ENCODE data around the gene DLG2.

DNA sequence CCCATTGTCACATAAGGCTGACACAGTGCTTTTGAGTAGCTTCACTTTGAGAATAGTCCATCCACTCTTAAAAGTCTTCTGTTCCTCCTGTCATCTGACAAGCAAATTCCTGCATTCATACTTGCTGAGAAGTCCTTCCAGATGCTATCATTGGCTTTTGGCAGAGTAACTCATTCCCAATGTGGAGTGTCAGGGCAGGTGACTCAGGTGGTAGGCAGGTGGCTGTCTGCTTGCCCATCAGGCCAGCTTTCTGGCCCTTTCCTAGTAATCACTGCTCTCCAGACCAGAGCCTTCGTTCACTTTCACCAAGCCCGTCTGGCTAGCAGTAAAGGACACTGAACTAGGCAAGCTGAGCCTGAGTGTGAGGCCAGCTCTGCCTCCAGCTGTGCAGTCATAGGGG lies 2178.5 kb downstream of the DLG2 start:
- TF ChIP-seq, protein P1, sequence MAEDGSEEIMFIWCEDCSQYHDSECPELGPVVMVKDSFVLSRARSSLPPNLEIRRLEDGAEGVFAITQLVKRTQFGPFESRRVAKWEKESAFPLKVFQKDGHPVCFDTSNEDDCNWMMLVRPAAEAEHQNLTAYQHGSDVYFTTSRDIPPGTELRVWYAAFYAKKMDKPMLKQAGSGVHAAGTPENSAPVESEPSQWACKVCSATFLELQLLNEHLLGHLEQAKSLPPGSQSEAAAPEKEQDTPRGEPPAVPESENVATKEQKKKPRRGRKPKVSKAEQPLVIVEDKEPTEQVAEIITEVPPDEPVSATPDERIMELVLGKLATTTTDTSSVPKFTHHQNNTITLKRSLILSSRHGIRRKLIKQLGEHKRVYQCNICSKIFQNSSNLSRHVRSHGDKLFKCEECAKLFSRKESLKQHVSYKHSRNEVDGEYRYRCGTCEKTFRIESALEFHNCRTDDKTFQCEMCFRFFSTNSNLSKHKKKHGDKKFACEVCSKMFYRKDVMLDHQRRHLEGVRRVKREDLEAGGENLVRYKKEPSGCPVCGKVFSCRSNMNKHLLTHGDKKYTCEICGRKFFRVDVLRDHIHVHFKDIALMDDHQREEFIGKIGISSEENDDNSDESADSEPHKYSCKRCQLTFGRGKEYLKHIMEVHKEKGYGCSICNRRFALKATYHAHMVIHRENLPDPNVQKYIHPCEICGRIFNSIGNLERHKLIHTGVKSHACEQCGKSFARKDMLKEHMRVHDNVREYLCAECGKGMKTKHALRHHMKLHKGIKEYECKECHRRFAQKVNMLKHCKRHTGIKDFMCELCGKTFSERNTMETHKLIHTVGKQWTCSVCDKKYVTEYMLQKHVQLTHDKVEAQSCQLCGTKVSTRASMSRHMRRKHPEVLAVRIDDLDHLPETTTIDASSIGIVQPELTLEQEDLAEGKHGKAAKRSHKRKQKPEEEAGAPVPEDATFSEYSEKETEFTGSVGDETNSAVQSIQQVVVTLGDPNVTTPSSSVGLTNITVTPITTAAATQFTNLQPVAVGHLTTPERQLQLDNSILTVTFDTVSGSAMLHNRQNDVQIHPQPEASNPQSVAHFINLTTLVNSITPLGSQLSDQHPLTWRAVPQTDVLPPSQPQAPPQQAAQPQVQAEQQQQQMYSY (CRISPR knock-in tag; IDR thresholded peaks at IDR 0.05) = no peak
- TF ChIP-seq, protein P2, sequence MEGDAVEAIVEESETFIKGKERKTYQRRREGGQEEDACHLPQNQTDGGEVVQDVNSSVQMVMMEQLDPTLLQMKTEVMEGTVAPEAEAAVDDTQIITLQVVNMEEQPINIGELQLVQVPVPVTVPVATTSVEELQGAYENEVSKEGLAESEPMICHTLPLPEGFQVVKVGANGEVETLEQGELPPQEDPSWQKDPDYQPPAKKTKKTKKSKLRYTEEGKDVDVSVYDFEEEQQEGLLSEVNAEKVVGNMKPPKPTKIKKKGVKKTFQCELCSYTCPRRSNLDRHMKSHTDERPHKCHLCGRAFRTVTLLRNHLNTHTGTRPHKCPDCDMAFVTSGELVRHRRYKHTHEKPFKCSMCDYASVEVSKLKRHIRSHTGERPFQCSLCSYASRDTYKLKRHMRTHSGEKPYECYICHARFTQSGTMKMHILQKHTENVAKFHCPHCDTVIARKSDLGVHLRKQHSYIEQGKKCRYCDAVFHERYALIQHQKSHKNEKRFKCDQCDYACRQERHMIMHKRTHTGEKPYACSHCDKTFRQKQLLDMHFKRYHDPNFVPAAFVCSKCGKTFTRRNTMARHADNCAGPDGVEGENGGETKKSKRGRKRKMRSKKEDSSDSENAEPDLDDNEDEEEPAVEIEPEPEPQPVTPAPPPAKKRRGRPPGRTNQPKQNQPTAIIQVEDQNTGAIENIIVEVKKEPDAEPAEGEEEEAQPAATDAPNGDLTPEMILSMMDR (IDR thresholded peaks at IDR 0.05) = no peak
- no peak for TF ChIP-seq SP1 (CRISPR knock-in tag; conservative IDR thresholded peaks at IDR 0.05)
- no peak for TF ChIP-seq JUN (CRISPR knock-in tag; IDR thresholded peaks at IDR 0.05)
- no peak for TF ChIP-seq NR1H2 (CRISPR knock-in tag; IDR thresholded peaks at IDR 0.05)
- TF ChIP-seq, protein P3, sequence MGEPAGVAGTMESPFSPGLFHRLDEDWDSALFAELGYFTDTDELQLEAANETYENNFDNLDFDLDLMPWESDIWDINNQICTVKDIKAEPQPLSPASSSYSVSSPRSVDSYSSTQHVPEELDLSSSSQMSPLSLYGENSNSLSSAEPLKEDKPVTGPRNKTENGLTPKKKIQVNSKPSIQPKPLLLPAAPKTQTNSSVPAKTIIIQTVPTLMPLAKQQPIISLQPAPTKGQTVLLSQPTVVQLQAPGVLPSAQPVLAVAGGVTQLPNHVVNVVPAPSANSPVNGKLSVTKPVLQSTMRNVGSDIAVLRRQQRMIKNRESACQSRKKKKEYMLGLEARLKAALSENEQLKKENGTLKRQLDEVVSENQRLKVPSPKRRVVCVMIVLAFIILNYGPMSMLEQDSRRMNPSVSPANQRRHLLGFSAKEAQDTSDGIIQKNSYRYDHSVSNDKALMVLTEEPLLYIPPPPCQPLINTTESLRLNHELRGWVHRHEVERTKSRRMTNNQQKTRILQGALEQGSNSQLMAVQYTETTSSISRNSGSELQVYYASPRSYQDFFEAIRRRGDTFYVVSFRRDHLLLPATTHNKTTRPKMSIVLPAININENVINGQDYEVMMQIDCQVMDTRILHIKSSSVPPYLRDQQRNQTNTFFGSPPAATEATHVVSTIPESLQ (CRISPR knock-in tag; IDR thresholded peaks at IDR 0.05) = no peak
- TF ChIP-seq, protein P4, sequence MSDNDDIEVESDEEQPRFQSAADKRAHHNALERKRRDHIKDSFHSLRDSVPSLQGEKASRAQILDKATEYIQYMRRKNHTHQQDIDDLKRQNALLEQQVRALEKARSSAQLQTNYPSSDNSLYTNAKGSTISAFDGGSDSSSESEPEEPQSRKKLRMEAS (CRISPR knock-in tag; IDR thresholded peaks at IDR 0.05) = no peak
- TF ChIP-seq, protein P5, sequence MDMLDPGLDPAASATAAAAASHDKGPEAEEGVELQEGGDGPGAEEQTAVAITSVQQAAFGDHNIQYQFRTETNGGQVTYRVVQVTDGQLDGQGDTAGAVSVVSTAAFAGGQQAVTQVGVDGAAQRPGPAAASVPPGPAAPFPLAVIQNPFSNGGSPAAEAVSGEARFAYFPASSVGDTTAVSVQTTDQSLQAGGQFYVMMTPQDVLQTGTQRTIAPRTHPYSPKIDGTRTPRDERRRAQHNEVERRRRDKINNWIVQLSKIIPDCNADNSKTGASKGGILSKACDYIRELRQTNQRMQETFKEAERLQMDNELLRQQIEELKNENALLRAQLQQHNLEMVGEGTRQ (CRISPR knock-in tag; IDR thresholded peaks at IDR 0.05) = no peak
- TF ChIP-seq TCF7 (CRISPR knock-in tag; IDR thresholded peaks at IDR 0.05; ENCODE audit: low read depth) = no peak
- no peak for TF ChIP-seq CBFB (CRISPR knock-in tag; IDR thresholded peaks at IDR 0.05; ENCODE audit: low read depth)
- TF ChIP-seq GABPB1 (CRISPR knock-in tag; IDR thresholded peaks at IDR 0.05) = no peak
- TF ChIP-seq, protein P6, sequence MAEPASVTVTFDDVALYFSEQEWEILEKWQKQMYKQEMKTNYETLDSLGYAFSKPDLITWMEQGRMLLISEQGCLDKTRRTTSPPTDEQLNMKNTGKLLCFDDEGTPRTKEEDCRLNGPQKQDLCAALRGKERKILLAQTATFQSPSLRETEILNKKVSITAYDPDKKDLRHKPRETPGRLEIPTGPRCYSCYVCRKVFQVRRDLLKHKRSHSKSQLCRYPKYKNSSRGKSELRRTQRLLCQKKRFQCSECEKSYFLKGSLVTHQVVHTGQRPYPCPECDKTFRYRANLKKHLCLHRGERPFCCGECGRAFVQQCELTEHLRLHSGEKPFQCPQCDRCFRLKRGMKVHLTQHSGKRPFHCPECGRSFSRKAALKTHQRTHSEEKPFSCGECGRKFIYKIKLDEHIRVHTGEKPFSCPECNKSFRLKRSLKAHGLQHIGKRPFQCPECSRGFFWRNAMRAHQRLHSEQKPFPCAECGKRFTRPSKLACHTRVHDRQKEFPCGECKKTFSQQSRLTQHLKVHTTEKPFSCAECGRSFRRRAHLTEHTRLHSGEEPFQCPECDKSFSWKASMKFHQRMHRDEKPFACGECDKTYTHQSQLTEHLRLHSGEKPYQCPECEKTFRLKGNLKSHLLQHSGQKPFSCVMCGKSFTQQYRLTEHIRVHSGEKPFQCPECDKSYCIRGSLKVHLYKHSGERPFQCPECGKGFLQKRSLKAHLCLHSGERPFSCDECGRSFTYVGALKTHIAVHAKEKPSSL (CRISPR knock-in tag; conservative IDR thresholded peaks at IDR 0.05) = no peak
- TF ChIP-seq, protein P7, sequence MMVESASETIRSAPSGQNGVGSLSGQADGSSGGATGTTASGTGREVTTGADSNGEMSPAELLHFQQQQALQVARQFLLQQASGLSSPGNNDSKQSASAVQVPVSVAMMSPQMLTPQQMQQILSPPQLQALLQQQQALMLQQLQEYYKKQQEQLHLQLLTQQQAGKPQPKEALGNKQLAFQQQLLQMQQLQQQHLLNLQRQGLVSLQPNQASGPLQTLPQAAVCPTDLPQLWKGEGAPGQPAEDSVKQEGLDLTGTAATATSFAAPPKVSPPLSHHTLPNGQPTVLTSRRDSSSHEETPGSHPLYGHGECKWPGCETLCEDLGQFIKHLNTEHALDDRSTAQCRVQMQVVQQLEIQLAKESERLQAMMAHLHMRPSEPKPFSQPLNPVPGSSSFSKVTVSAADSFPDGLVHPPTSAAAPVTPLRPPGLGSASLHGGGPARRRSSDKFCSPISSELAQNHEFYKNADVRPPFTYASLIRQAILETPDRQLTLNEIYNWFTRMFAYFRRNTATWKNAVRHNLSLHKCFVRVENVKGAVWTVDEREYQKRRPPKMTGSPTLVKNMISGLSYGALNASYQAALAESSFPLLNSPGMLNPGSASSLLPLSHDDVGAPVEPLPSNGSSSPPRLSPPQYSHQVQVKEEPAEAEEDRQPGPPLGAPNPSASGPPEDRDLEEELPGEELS (CRISPR knock-in tag; IDR thresholded peaks at IDR 0.05) = no peak

Measured in WTC11 (cell line).